ENCODE measurements around the gene TBC1D14. TPM values are rescaled to one million over a fixed set of nuclear protein-coding genes. Genes with fewer than 3 reads are reported as not detected.

The TBC1D14 gene
- total RNA-seq, 3 donors from 2014 or later (not counting 1 experiment from before 2014, with no cell fraction given), result 36.0 to 54.7 (median 53.2) TPM

DNA sequence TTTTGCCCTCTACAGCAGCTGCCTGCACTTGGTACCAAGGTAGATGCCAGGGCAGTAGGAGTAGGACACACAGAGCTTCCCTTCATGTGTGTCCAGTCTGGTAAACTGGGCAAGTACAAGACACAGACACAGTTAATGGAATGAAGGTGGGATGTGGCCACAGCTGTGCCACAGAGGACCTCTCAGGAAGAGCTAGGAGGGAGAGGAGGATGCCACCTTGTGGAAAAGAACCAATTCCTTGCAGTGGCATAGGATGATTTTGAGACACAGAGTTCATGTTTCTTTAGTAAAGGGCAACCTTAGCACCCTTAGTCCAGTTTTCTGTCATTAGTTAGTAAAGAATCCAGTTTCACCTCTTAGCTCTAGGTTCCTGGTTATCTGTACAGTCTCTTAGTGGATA is 36.3 kb upstream of the TBC1D14 start:
- Histone ChIP-seq H3K27ac (ENCODE audit: low read length) (no peak overlapping the region), H3K4me3 (ENCODE audit: low read length) (no peak overlapping the region), H3K4me1 (ENCODE audit: control insufficient read depth, insufficient read depth, low read length) (peaks cover 19% of the 10 kb centered on the region), H3K27me3 (ENCODE audit: control insufficient read depth, insufficient read depth, low read length) (no peaks in the 10 kb centered on the region), H3K9me3 (ENCODE audit: control insufficient read depth, insufficient read depth, low read length) (no peaks in the 10 kb centered on the region), H3K36me3 (ENCODE audit: control insufficient read depth, insufficient read depth, low read length) (peaks cover 34% of the 10 kb centered on the region)
- H3K36me3 Mint-ChIP-seq, result peaks cover 26% of the 10 kb centered on the region
- H3K4me1 Mint-ChIP-seq, result peaks cover 14 to 24% of the 10 kb centered on the region in 2 donors
- no peak for ATAC-seq
- no peaks in the 10 kb centered on the region for H3K27me3 Mint-ChIP-seq (ENCODE audit: low read depth in 2 of 2)
- H3K9me3 Mint-ChIP-seq, result no peaks in the 10 kb centered on the region
- H3K4me3 Mint-ChIP-seq, result no peak overlapping the region
- peak overlapping the region in 1 of 2 donors; percentile 19 for H3K27ac Mint-ChIP-seq
- intact Hi-C loops (cut with micrococcal nuclease), result loop anchor here (5.0 kb wide), 1 partner anchor 91 kb away; the partner anchor contains the start of gene KIAA0232
- DNase-seq, result no peak
- TF ChIP-seq CTCF (IDR thresholded peaks at IDR 0.05), result no peak

GRCh38 chr4:6873792-6874461 is 35.7 kb upstream of the TBC1D14 start:
- intact Hi-C loops (cut with micrococcal nuclease), result loop anchor here (1.0 to 5.0 kb wide), 2 partner anchors 92 to 154 kb away; partner anchors contain the start of gene KIAA0232
- Histone ChIP-seq H3K36me3 (ENCODE audit: control insufficient read depth, insufficient read depth, low read length) (peaks cover 38% of the 10 kb centered on the region), H3K27me3 (ENCODE audit: control insufficient read depth, insufficient read depth, low read length) (no peaks in the 10 kb centered on the region), H3K27ac (ENCODE audit: low read length) (no peak overlapping the region), H3K4me1 (ENCODE audit: control insufficient read depth, insufficient read depth, low read length) (peaks cover 19% of the 10 kb centered on the region), H3K9me3 (ENCODE audit: control insufficient read depth, insufficient read depth, low read length) (no peaks in the 10 kb centered on the region), H3K4me3 (ENCODE audit: low read length) (no peak overlapping the region)
- peak overlapping the region in 1 of 2 donors; percentile 52 for H3K27ac Mint-ChIP-seq
- DNase-seq, result peak; percentile 78 to 87
- peaks cover 14 to 20% of the 10 kb centered on the region in 2 donors for H3K4me1 Mint-ChIP-seq
- peak; percentile 76 to 95 (median 92) for ATAC-seq
- H3K36me3 Mint-ChIP-seq, result peaks cover 26% of the 10 kb centered on the region
- no peak overlapping the region for H3K4me3 Mint-ChIP-seq
- WGBS (ENCODE audit: insufficient coverage), result 65% methylated on average over 3 of the region's 3 CpGs
- no peaks in the 10 kb centered on the region for H3K27me3 Mint-ChIP-seq (ENCODE audit: low read depth in 2 of 2)
- no peaks in the 10 kb centered on the region for H3K9me3 Mint-ChIP-seq
- TF ChIP-seq CTCF (IDR thresholded peaks at IDR 0.05), result peak; percentile 92

DNA sequence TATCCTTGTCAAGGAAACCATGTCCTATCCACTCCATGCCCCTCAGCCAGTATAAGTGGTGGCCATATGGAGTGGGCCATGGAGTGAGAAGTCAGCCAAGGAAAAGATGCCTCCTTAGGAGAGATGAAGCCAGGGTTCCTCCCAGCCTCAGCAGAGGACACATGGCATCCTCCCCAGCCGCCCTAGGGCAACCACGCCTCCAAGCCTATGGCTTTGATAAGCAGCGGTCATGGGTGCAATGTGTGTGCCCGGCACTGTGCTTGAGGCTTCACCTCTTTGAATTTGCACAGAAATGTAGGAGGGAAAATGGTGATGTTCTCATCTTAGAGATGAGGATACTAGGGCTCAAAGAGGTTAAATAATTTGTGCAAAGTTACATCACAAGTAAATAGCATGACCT is 34.6 kb upstream of the TBC1D14 start:
- no peak overlapping the region for H3K27ac Mint-ChIP-seq
- no peak overlapping the region for H3K4me3 Mint-ChIP-seq
- Histone ChIP-seq H3K27me3 (ENCODE audit: control insufficient read depth, insufficient read depth, low read length) (no peaks in the 10 kb centered on the region), H3K36me3 (ENCODE audit: control insufficient read depth, insufficient read depth, low read length) (peaks cover 45% of the 10 kb centered on the region), H3K4me1 (ENCODE audit: control insufficient read depth, insufficient read depth, low read length) (peaks cover 19% of the 10 kb centered on the region), H3K27ac (ENCODE audit: low read length) (no peak overlapping the region), H3K4me3 (ENCODE audit: low read length) (no peak overlapping the region), H3K9me3 (ENCODE audit: control insufficient read depth, insufficient read depth, low read length) (no peaks in the 10 kb centered on the region)
- DNase-seq, result no peak
- 97% methylated on average over 4 of the region's 4 CpGs for WGBS (ENCODE audit: insufficient coverage)
- H3K9me3 Mint-ChIP-seq, result no peaks in the 10 kb centered on the region
- H3K27me3 Mint-ChIP-seq (ENCODE audit: low read depth in 2 of 2), result no peaks in the 10 kb centered on the region
- intact Hi-C loops (cut with micrococcal nuclease), result loop anchor here (1.0 to 5.0 kb wide), 2 partner anchors 93 to 155 kb away; partner anchors contain the start of gene KIAA0232
- H3K4me1 Mint-ChIP-seq, result peaks cover 14 to 23% of the 10 kb centered on the region in 2 donors
- H3K36me3 Mint-ChIP-seq, result peaks cover 26% of the 10 kb centered on the region
- no peak for ATAC-seq
- TF ChIP-seq CTCF (IDR thresholded peaks at IDR 0.05), result no peak

Data from natural killer cell (primary cell).